GM19099 (cell line): ENCODE data around the gene STOML1.

ENCODE experiments used
- POLR2A ChIP-seq: IDR thresholded peaks from 3 replicates; pipeline ENCODE4 v1.6.1; 2011; ENCODE audit warnings: low read depth; ENCODE audit not compliant: insufficient read length; ENCODE audit errors: extremely low read depth

STOML1 gene

GRCh38 chr15:73956743-73957135 lies 35.4 kb downstream of the STOML1 start:
- TF ChIP-seq POLR2A: no peak

DNA sequence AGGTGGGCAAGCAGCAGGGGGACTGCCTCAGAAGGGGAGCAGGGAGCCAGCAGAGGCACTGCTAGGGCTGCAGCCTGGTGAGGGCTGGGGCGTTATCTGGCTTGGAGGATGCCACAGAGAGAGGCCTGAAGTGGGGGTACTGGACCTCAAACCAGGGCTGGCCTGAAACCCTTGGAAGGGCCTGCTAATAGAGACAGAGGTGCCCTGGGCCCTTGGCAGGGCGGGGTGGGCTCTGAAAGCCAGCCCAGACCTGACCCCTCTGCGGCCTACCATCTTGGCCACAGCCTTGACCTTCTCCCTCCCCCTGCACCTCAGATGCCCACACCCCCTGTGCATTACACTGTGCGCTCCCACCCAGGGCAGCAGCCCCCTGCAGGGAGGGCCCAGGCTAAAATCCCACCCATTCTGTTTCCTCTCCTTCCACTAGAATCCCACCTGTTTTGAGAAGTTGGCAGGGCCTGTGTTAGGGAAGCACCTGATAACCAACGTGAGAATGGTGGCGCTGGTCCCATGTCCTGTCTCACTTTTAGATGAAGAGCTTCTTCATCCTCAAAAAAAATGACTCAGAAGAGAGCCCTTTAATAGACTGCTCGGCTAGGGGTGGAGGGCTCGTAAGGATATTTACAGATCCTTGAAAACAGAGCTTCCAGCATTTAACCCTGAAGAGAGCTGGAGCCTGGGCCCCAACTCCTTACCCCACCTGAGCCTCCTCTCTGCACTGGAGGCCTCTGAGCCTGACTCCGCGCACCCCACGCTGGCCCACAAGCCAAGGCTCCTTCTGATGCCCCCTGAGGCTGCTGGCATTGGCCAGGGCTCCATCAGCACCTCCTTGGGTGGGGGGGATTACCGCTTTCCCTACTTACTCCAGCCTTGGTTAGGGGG lies 36.0 kb downstream of the STOML1 start:
- TF ChIP-seq POLR2A: no peak

GRCh38 chr15:73955326-73955725 lies 36.8 kb downstream of the STOML1 start:
- TF ChIP-seq POLR2A: no peak

- no peak for TF ChIP-seq POLR2A
Observed at GRCh38 chr15:73954188-73955145, 37.6 kb downstream of the STOML1 start.

- TF ChIP-seq POLR2A: no peak
Observed at GRCh38 chr15:73952913-73953750, 39.0 kb downstream of the STOML1 start.

- TF ChIP-seq POLR2A: no peak
Observed at GRCh38 chr15:73952171-73952912, 39.8 kb downstream of the STOML1 start.

- no peak for TF ChIP-seq POLR2A
Observed at GRCh38 chr15:73951601-73952000, 40.5 kb downstream of the STOML1 start.

DNA sequence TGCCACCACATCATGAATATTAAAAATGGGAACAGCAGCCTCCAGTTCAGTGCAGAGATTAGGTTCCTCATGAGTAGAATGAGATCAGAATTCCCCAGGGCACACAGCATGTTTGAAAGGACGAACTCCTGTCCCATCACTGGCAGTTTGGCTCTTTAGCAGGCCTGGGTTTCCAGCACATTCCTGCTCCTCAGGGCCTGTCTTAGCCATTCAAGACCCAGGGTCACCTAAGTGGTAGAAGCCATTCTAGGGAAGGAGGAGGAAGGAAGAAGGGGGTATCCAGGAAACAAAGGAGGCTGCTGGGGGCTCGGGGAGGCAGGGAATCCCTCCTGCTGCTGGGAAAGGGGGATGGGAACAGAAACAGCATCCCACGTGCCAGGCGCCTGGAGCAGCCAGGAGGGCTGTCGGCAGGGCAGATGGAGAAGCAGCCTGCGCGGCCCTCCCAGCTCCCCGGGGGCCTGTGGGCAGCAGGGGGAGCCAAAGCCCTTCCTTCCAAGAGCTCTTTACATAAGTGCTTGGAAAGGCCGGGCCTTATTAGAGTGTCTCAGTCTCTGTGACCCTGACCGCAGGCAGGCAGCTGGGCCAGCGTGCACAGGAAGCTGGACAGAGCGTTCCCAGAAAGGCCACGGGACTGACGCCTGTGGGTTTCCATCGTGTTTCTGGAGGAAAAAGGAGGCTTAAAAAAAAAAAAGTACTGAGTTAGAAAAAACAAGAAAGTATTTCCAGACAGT lies 41.1 kb downstream of the STOML1 start:
- no peak for TF ChIP-seq POLR2A

DNA sequence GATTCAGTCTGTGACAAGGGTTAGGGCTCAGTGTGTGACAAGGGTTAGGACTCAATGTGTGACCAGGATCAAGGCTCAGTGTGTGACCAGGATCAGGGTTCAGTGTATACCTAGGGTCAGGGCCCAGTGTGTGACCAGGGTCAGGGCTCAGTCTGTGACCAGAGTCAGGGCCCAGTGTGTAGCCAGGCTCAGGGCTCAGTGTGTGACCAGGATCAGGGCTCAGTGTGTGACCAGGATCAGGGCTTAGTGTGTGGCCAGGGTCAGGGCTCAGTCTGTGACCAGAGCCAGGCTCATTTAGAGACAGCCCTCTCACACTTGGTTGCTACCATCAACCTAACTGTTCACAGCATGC lies 41.6 kb downstream of the STOML1 start:
- TF ChIP-seq POLR2A: no peak

DNA sequence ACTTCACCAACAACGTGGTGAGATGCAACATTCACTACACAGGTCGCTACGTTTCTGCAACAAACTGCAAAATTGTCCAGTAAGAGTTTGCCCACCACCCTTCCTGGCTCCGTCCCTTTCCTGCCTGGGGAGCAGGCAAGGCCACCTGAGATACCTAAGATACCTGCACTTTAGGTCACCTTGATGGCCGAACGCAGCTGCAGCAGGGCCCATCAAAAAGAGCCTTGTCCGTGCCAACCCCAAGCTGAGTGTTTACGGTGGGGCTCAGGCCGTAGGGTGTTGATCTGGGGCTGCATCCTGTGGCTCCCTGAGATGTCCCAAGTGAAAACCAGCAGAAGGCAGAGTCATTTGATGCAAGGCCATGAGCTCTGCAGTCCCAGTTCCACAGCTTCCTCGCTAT lies 42.6 kb downstream of the STOML1 start:
- no peak for TF ChIP-seq POLR2A

- no peak for TF ChIP-seq POLR2A
Observed at GRCh38 chr15:73948982-73949381, 43.1 kb downstream of the STOML1 start.

DNA sequence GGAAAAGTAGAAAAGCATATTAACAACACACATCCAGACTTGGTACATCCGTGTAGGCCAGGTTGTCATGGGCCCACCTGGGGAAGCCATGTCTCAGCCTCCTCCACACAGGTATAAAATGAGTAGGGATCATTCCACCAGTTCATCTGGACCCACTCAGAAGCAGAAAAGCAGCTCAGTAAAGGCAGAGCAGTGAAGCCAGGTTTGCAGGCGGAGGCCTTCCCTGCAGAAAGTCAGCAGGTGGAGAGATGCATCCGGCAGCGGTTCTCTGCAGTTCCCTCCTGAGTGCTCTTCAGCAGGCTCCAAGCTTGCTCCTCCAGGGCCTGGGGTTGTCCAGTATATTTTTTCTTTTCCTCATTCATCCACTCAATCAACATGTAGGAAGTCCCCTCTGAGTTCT lies 43.7 kb downstream of the STOML1 start:
- TF ChIP-seq POLR2A: no peak

- no peak for TF ChIP-seq POLR2A
Observed at GRCh38 chr15:73947651-73948050, 44.4 kb downstream of the STOML1 start.
